HG03575 (cell line): ENCODE measurements around the gene ADCY7.
"Not testable (repeated sequence)": the region's sequence is repeated elsewhere in the genome, so short reads cannot be mapped to it uniquely, and the experiment has no call there.

ENCODE experiments used
- ATAC-seq: cut with Tn5 transposase; IDR thresholded peaks from one replicate; pipeline ENCODE4 v1.9.1; 2021; ENCODE audit not compliant: unreplicated experiment, insufficient number of reproducible peaks, low FRiP score; ENCODE audit errors: extremely low read depth

Gene ADCY7

GRCh38 chr16:50266337-50267091 is at the start of gene ADCY7:
TSS of gene ADCY7 (plus strand) at chr16:50266551. CDS start at chr16:50288180, 21,629 bp downstream.
- peak; percentile 69 for ATAC-seq

GRCh38 chr16:50219402-50219975 is 46.9 kb upstream of the ADCY7 start:
- ATAC-seq, result no peak

GRCh38 chr16:50224286-50224685 is 42.1 kb upstream of the ADCY7 start:
- ATAC-seq, result no peak

GRCh38 chr16:50227120-50227519 is 39.2 kb upstream of the ADCY7 start:
- ATAC-seq, result no peak

DNA sequence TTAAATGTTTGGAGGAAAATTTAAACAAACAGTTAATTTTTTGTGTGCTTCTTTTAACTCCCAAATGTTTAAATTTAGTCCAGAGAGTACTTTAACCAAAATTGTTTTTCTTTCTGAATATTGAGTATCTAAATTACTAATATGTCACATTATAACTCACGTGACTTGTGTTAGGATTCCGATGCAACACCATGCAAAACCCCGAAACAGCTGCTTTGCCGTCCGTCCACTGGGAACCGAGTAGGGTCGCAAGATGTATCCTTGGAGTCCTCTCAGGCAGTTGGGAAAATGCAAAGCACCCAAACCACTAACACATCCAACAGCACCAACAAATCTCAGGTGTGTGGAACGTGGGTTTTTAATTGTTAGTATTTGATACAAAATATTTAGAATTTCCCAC is 38.7 kb upstream of the ADCY7 start:
- no peak for ATAC-seq

- no peak for ATAC-seq
These were observed 37.9 kb upstream of the ADCY7 start for GRCh38 chr16:50228364-50228868.

- ATAC-seq, result no peak
These were observed 37.1 kb upstream of the ADCY7 start for GRCh38 chr16:50229149-50229726.

GRCh38 chr16:50234771-50235556 is 31.4 kb upstream of the ADCY7 start:
- no peak for ATAC-seq

GRCh38 chr16:50235581-50235980 is 30.8 kb upstream of the ADCY7 start:
- no peak for ATAC-seq

GRCh38 chr16:50238314-50238713 is 28.0 kb upstream of the ADCY7 start:
- ATAC-seq, result no peak

GRCh38 chr16:50238868-50239301 is 27.5 kb upstream of the ADCY7 start:
- no peak for ATAC-seq

GRCh38 chr16:50243024-50243423 is 23.3 kb upstream of the ADCY7 start:
- ATAC-seq, result not testable (repeated sequence)

DNA sequence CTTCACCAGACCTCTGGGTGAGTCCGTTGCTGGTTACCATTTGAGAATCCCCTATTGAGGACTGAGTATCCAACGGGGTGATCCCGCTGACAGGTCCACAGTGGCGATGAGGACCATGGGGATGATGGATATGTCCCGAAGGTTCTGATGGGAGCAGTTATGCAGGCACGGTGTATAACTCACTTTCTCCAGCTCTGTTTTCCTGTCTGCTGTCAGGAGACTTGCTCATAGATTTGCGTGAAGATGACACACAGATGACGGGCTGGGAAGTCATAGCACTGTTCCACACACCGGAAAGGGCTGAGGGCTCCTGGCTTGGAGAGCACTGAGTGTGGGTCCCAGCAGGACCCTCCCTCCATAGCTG is 22.2 kb upstream of the ADCY7 start:
- ATAC-seq, result no peak

DNA sequence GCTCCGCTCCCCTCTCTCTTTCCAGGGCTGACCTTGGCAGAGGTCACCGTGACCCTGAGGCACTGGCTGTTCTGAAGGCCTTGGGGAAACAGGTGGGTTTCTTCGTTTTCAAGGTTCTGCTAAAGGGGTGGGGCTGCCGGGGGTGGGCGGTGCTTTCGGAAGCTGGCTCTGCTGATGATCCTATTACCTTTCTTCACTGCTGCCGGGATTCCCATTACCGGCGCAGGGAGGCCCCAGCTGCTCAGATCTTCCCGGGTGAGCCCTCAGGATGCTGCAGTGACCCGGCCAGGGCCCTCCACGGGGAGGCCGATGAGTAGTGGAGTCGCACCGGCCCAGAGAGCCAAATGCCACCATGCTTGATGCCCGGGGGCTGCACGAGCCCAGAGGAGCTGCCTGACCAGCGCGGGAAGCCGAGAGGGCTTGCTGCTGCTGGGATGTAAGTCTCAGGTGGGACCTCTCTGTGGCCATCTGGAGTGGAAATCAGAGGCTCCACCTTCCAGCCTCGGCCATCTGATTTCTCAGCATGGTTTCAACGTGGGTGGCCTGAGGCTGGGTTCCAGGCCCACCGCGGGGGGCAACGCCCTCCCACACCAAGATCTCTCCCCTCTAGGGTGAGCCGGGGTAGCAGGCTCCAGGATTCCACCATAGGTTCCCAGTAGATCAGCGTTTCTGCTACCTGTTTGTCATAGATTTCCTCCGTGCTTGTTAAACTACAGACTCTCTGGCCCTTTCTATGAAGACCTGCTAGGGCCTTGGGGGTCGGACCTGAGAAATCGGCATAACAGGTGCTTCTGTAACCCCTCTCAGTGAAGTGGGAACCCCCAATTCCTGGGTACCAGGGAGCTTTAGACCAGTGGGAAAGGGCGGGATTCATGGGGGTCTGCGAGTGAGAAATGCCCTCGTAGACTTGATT is 21.6 kb upstream of the ADCY7 start:
- no peak for ATAC-seq

- ATAC-seq, result no peak
These were observed 20.7 kb upstream of the ADCY7 start for GRCh38 chr16:50245417-50246298.

DNA sequence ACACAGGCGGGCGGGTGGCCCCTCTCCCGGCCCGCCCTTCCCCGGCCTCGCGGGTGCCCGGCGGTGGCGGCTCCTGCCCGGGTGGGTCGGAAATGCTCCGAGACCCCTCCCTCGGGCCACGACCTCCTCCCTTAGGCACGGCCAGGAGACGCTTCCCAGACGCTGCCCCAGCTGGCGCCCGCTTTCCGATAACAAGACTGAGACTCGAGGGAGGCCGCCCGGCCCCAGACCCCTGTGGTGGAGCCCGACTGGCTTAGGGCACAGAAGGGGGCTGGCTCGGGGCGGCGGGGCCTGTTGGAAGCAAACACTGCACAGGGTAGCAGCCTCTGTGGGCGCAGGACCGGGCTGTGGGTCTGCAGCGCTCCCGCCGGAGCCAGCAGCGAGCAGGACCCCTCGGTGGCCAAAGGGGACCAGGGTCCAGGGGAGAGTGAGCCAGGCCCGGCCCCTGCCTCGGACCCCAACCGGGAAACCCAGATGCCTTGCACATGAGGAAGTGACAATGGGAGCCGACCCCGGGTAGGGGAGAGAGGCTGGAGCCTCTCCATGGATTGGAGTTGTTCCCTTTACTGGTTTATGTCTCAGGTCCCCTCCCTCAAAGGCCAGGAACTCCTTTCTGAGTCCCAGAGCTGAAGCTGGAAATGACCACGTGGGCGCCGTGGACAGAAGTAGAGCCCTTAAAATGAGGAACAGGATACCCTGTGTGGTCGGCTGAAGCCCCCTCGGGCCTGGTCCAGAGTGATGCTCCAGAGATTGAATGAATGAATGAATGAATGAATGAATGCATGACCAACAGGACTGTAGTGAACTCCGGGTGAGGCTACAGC is 19.8 kb upstream of the ADCY7 start:
- ATAC-seq, result no peak
